ENCODE measurements around the gene ABTB2.

DNA sequence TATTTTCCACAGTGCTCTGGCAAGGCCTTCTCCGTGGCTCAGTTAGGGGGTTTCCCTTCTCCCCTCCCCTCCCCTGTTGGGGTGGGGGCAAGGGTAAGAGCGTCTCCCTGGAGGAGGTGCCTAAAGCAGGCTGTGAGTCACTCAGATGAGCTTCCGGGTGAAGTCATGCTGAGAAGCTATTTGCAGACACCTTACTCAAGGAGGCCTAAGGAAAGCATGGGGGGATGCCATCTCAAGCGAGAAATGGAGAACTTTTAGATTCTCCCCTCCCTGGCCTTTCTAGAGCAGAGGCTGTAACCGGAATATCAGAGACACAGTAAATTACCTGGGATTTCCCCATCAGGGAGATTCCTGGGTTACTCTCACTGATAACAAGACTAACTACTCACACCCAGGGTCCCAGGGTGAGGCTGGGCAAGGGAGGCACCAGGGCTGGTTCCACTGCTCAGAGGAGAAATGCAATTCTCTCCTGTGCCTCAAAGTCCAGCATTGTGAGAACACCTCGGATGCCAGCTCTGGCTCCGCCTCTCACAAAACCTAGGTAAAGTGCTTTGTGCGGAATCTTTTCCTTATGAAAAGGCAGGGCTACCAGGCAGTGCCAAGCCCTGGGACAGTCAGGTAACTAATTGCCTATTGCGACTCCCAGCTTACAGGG lies 123.6 kb downstream of the ABTB2 start:
- no peak for TF ChIP-seq CTCF (conservative IDR thresholded peaks at IDR 0.05)
- TF ChIP-seq ZFX (IDR thresholded peaks at IDR 0.05) = no peak
